Measurements from ENCODE around the gene FSD2. TPM values are rescaled to one million over a fixed set of nuclear protein-coding genes. Genes with fewer than 3 reads are reported as not detected.

Gene FSD2
- total RNA-seq, 1 donor from 2014 or later = not detected

DNA sequence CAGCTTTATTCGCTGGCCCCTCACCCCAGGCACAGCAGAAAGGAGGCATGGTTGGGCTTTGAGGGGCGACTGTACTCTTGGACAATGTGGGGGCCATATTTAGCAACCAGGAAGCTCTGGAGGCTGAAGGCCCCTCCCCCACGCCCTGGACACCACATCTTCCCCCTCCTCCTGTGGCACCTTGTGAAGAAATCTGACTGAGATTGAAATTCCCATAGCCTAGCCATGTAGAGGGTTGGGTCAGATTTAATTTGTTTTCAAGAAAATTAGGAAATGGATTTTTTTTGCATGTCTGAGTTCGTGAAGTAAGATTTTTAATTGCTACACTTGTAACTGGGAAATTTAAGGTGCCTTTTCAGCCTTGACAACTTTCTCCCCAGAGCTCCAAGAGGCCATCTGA, 24.5 kb downstream of the FSD2 start:
- Mint-ChIP-seq H3K9me3 (peaks cover 4% of the 10 kb centered on the region), H3K27ac (no peak overlapping the region), H3K4me3 (no peak overlapping the region), H3K36me3 (no peaks in the 10 kb centered on the region), H3K4me1 (ENCODE audit: unreplicated experiment) (no peaks in the 10 kb centered on the region), H3K27me3 (peaks cover 9% of the 10 kb centered on the region)
- TF ChIP-seq, protein P1, sequence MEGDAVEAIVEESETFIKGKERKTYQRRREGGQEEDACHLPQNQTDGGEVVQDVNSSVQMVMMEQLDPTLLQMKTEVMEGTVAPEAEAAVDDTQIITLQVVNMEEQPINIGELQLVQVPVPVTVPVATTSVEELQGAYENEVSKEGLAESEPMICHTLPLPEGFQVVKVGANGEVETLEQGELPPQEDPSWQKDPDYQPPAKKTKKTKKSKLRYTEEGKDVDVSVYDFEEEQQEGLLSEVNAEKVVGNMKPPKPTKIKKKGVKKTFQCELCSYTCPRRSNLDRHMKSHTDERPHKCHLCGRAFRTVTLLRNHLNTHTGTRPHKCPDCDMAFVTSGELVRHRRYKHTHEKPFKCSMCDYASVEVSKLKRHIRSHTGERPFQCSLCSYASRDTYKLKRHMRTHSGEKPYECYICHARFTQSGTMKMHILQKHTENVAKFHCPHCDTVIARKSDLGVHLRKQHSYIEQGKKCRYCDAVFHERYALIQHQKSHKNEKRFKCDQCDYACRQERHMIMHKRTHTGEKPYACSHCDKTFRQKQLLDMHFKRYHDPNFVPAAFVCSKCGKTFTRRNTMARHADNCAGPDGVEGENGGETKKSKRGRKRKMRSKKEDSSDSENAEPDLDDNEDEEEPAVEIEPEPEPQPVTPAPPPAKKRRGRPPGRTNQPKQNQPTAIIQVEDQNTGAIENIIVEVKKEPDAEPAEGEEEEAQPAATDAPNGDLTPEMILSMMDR (conservative IDR thresholded peaks at IDR 0.05) = no peak
- DNase-seq (ENCODE audit: extremely low spot score, unreplicated experiment) = no peak

DNA sequence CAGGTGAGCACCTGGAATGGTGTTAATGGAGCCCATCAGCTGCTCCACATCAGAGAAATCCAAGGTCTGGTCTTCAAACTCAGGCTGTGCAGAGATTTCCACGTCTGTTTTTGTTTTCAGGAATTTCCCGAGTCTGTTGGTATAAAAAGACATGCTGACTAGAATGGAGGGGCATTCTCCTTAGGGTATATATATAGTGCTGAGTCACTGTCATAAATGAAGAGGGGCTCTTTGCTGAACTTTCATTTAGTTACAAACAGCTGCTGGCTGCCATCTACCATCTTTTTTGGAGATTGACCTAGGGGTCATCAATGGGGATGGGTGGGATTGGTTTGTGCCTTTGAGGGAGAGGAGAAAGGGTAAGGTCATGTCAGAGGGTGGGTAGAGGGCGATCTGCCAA, 27.1 kb downstream of the FSD2 start:
- no peaks in the 10 kb centered on the region for H3K36me3 Mint-ChIP-seq
- no peak overlapping the region for H3K27ac Mint-ChIP-seq
- no peaks in the 10 kb centered on the region for H3K9me3 Mint-ChIP-seq
- H3K27me3 Mint-ChIP-seq = no peaks in the 10 kb centered on the region
- H3K4me3 Mint-ChIP-seq = no peak overlapping the region
- no peak for DNase-seq (ENCODE audit: extremely low spot score, unreplicated experiment)
- TF ChIP-seq, protein P1 (conservative IDR thresholded peaks at IDR 0.05) = no peak
- no peaks in the 10 kb centered on the region for H3K4me1 Mint-ChIP-seq (ENCODE audit: unreplicated experiment)

DNA sequence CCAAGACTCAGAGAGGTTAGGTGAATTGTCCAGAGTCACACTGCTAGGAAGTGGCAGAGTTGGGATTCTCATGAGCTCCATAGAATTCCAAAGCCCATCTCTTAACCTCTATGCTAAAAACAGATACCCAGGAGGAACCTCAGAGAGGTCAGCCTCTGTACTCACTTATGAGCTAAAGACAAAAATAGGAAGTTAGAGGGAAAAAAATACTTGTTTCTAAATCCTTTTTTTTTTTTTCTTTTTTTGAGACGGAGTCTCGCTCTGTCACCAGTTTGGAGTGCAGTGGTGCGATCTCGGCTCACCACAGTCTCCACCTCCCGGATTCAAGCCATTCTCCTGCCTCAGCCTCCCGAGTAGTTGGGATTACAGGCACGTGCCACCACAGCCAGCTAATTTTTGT, 31.4 kb downstream of the FSD2 start:
- TF ChIP-seq, protein P1 (conservative IDR thresholded peaks at IDR 0.05) = no peak
- no peaks in the 10 kb centered on the region for H3K36me3 Mint-ChIP-seq
- no peak overlapping the region for H3K4me3 Mint-ChIP-seq
- no peaks in the 10 kb centered on the region for H3K9me3 Mint-ChIP-seq
- H3K4me1 Mint-ChIP-seq (ENCODE audit: unreplicated experiment) = no peaks in the 10 kb centered on the region
- H3K27ac Mint-ChIP-seq = no peak overlapping the region
- H3K27me3 Mint-ChIP-seq = no peaks in the 10 kb centered on the region
- no peak for DNase-seq (ENCODE audit: extremely low spot score, unreplicated experiment)

DNA sequence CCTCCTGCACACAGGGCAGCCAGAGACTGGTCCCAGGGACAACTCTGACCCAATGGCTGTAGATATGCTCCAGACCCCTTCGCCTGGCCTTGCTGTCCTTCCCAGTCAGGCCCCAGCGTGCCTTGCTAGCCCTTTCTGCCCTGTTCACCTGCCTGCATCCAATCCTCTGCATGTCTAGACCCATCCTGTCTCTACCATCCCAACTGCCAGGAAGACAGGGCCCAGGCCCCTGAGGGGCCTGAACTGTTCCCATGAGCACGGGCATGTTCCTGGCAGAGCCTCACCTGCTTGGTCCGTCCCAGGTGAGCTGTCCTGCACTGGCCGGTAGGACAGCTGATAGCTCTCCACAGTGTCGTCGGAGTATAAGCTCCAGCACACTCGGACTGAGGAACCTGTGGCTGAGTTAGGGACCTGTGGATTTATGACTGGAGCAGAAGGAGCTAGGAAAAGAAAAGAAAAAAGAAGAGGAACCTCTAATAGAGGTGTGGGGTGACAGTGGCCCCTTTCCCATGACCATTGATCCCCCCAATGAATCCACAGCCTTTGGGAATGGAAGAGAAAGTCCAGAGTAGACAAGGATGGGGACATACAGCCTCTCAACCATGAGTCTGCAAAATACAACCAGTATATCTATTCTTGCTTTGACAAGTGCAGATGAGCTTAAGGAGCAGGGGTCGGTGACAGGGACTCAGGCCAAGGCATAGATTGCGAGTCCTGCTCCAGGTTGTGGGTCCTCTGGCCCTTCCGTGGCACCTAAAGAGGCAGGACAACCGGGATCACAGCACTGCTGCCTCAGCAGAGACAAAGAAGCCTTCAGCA, 33.9 kb downstream of the FSD2 start:
- TF ChIP-seq, protein P1 (conservative IDR thresholded peaks at IDR 0.05) = no peak
- Mint-ChIP-seq H3K9me3 (no peaks in the 10 kb centered on the region), H3K27ac (no peak overlapping the region)

DNA sequence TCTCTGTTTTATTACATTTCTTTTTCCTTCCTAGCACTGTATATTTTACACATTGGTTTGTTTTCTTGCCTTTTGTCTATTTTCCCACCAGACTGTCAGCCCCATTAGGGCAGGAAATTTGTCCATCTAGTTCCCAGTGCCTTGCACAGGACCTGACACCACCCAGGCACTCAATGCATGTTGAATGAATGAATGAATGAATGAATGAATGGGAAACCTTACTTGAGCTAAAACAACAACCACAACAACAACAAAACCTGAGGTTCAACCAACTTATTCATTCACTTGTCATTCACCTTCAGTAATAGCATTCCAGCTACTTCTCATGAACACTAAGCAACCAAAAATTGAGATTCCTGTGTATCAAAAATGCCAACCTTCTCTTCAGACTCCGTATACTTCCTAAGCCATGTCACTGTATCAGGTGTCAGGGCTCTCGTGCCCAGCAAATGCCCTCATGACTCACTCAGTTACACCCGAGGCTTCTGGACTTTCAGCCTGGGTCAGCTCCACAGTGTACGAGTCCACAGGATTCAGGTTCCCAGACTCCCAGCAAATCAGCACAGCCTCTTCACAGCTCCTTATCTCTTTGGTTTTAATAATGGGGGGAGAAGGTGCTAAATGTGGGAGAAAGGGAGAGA, 37.3 kb downstream of the FSD2 start:
- Mint-ChIP-seq H3K4me3 (no peak overlapping the region), H3K27ac (no peak overlapping the region), H3K4me1 (ENCODE audit: unreplicated experiment) (no peaks in the 10 kb centered on the region), H3K27me3 (no peaks in the 10 kb centered on the region), H3K36me3 (peaks cover 5% of the 10 kb centered on the region), H3K9me3 (no peaks in the 10 kb centered on the region)
- TF ChIP-seq, protein P1 (conservative IDR thresholded peaks at IDR 0.05) = no peak
- no peak for DNase-seq (ENCODE audit: extremely low spot score, unreplicated experiment)

More for the DNA sequence above, 33.9 kb downstream of the FSD2 start:
- Mint-ChIP-seq H3K4me3 (no peak overlapping the region), H3K36me3 (peaks cover 2% of the 10 kb centered on the region), H3K27me3 (no peaks in the 10 kb centered on the region), H3K4me1 (ENCODE audit: unreplicated experiment) (no peaks in the 10 kb centered on the region)
- DNase-seq (ENCODE audit: extremely low spot score, unreplicated experiment) = no peak

Data from type B pancreatic cell (in vitro differentiated cells).